NCI-H82 (cell line): ENCODE measurements around the gene KLHDC8B.

ENCODE experiments used
- DNase-seq: peaks from one replicate; lab custom pipeline; 2025; lab: John Stamatoyannopoulos, UW

The KLHDC8B gene

DNA sequence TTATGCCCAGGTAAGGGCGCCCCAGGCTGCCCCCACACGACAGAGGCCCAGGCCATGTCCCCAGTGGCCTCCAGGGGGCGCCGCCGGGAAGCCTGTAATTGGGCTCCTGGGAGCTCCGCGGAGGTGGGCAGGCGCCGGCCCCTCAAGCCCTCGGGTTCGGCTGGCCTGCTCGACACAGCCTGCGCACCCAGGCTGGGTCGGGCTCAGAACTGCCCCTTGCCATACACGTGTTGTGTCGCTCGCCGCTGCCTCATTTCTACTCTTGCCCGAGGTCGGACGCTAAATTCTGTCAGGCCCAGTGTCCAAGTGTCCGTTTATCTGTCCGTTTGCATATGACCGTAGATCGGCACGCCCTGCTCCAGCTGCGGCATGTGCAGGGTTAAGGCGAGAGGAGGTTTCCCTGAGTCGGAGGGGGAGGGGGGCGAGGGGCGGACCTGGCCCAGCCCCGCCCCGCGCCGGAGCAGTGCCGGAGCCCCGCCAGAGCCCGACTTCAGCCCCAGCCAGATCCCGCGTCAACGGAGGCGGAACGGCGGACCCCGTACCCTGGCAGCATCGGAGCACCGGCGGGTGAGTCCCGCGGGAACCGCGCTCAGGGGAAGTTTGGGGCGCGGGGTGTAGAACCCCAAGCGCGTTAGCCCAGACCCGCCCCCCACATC, at the start of gene KLHDC8B:
Gene KLHDC8B, plus strand, starts transcription at position 480 of the 656 bp plus-strand sequence. CDS start 1,172 bp downstream, outside the sequence.
- peak; percentile 90 for DNase-seq

- no peak for DNase-seq
Observed at GRCh38 chr3:49122022-49122421, 49.4 kb upstream of the KLHDC8B start.

GRCh38 chr3:49122451-49122850, 48.9 kb upstream of the KLHDC8B start:
- no peak for DNase-seq

DNA sequence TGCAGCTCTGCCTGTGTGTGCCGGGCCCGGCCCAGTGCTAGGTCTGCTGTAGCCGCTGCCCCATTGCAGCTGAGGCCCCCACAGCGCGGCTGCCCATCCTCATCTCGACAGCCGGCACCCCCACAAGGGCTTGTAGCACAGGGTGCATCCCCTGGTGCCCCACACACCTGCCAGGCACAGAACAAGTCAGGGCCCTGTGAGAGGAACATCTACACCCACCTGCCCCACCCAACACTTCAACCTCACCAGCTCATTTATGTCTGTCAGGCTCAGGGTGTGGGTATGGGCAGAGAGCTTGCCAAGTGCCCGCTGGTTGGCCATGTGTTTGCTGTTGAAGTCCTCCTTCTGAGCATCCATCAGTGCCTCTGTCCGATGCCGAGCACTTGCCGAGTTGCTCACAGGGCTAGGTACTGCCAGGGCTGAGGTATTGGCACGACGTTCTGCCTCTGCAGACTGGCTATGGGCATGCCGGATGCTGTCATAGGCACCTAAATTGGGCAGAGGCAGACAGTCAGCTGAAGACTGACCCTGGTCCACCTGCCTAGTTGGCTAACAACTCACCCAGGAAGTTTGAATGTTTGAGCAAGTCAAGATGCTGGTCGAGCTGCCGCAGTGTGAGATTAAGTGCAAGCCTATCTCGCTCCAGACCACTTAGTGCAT, 48.4 kb upstream of the KLHDC8B start:
- DNase-seq: no peak

DNA sequence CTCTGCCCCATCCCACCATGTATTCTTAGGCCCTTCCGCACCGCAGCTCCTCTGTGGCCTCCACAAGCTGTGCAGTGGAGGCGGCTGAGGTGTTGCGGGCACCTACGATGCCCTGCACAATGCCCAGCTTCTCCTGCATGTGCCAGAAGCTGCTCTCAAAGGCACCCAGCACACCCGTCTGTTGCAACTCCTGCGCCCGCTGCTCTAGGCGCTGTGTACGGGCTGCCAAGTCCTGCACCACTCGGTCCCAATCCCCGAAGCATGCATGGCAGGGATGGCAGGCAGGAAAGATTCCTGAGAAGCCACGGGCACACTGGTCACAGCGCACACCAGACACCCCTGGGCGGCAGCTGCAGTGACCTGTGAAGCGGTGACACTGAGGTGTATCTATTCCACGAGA, 47.7 kb upstream of the KLHDC8B start:
- DNase-seq: no peak

DNA sequence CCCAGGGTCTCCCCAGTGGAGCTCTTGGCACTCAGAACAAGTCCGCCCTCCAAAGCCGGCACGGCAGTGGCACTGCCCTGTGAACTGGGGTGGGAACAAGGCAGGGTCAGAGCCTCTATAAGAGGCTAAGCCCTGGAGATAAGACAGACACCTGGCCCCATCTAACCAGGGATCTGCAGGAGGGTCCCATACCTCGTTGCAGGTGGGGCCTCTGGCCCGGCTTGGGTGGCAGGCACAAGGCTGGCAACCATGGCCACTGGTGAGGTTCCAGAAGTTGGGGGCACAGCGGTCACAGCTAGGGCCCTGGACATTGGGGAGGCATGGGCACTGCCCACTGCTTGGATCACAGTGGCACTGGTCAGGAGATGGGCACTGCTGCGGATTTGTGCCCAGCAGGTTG, 47.2 kb upstream of the KLHDC8B start:
- no peak for DNase-seq

- DNase-seq: peak; percentile 41
Observed at GRCh38 chr3:49124991-49125670, 46.3 kb upstream of the KLHDC8B start.

- DNase-seq: no peak
Observed at GRCh38 chr3:49131040-49131439, 40.4 kb upstream of the KLHDC8B start.

DNA sequence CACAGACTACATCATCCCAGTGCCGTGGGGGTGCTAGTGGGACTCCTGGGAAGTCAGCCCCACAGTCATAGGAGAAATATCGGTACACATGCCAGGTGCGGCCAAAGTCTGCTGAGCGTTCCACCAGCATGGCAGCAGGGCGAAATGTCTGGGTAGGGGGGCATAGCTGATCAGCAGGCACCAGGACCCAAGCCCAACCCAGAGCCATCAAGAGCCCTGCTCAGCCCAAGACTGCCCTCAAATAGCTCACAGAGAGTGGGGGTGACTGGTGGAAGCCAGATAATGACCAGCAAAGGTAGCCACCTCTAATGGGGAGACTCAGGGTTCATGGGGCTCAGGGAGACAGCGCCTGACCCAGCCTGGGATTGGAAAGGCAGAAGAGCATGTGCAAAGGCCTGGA, 39.8 kb upstream of the KLHDC8B start:
- DNase-seq: no peak

DNA sequence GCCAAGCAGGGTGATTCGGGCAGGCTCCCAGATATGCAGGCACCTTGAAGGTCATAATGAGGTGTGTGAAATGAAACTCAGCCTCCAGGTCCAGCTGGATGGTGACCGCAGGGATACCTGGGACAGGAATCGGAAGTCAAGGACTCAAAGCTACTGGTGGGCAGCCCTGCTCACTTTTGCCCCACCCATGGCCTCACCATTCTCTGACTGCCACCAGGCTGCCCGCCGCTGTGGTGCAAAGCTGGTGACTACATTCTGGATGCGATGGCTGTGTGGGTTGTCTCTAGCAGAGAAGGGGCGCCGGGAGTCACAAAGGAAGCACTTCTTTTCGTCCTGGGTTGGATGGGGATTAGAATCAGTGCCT, 39.3 kb upstream of the KLHDC8B start:
- DNase-seq: no peak

DNA sequence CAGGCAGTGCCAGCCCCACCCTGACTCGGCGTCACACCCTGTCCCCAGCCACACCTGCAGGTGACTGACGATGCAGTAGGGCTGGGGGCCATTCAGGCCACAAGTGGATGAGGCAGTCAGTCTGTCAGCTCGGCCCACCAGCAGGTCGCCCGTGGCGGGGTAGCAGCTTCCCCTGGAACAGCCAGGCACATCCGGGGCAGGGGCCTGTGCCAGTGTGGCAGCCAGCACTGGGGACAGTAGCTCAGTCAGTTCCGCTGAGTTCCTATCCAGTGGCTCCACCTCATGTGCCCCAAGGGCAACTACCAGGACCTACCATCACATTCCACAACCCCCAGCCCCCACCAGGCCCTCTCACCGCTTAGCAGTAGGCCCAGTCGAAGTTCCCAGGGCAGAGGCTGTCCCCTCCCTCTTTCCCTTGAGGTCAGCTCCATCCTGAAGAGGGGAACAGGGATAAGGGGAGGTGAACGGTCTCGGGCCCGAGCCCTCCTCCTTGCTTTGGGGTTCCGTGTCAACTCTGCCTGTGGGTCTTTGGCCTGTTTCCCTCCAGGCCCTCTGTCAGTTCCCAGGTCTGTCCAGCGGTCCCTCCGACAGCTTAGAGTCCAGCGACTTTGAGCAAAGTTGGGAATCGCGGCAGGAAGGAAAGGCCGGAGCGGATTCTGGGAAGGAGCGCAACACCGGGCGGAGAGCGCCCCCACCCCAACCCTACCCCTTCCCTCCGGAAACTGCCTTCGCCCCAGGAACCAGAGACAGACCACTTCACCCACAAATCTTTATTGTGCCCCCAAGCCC, 38.8 kb upstream of the KLHDC8B start, which contains the start of gene LAMB2:
Gene LAMB2, minus strand, starts transcription at position 614 of the 789 bp plus-strand sequence. Its CDS starts 183 bp downstream, at position 431.
- DNase-seq: peak; percentile 72

DNA sequence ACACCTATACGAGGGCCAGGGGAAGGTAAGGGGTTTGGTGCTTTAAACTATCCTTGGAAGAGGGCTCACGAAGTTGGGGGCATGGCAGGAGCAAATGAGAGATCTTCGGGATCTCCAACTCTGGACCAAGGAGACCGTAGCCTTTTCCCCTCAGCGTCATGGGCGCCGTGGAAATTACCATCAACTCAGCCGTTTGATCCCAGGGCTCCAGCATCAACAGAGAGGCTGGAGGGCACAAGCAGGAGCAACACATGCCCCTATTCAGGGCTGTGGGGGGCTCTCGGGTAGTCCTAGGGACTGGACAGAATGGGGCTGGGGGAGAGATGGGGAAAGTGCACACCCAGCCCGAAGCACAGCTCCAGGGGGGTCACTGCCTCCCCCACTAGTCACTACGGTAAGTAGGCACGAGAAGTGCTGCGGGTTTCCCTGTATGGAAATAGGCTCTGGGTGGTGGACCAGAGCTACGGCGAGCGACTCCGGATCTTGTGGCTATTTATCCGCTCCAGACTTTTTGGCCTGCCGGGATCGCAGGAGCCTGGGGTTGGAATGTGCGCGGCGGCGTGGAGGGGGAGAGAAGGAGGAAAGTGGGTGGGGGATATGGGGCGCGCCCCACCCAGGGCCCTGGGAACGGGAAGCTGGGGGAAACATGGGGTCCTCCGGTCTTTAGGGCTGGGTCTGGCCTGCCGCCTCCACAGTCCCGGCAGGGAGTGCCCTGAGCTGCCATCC, 38.0 kb upstream of the KLHDC8B start:
- peak; percentile 86 for DNase-seq

DNA sequence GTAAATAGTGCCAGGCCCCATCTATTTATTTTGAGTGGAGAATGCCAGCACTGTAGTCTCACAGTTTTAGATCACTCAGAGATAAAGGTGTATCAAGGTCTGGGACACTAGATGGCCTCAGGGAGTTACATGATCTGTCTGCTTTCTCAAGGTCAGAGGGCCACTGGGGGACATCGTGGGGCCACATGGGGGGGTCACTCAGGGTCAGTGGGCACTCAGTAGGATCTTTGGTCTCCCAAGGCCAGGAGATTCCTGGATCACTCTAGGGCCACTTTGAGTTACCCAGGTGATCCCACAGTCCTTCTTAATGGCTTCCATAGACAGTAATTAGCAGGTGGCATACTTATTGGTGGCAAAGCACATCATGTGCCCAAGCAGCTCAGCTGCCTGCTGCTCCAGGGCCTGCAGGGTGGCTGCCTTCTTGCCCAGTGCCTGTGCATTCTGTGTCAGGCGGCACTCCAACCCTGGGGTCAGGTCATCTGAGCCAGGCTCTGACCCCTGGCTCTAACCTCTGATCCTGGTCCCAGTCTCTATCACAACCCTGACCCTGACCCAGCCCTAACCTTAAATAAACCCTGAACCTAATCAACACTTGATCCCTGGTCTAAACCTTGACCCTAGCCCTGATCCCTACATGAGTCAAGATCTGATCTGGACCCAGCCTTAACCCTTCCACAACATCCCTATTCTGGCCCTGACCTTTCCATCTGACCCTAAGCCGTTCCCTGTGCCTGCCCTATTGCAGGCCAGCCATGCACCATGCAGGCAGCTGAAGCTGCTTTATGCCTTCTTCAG, 36.7 kb upstream of the KLHDC8B start:
- no peak for DNase-seq

DNA sequence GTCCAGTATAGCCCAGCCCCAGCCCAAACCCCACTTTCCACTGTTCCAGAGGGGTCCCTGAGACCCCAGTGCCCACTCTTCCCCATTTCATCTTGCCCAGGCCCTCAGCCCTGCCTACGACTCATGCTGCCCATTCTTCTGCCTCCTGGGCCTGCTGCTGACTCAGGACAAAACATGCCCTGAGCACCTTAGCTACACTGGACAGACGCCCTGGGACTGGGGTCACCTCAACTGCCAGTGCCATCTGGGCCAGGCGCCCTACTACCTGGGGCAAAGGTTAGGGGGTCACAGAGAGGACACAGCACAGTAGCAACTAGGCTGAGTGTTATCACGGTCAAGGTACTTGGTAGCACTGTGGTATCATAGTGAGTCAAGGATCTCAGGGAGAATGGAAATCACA, 35.9 kb upstream of the KLHDC8B start:
- no peak for DNase-seq

GRCh38 chr3:49140080-49140479, 31.3 kb upstream of the KLHDC8B start:
- no peak for DNase-seq

GRCh38 chr3:49148159-49148558, 23.2 kb upstream of the KLHDC8B start:
- no peak for DNase-seq

GRCh38 chr3:49151610-49152009, 19.8 kb upstream of the KLHDC8B start:
- no peak for DNase-seq

- DNase-seq: no peak
Observed at GRCh38 chr3:49153349-49153912, 18.0 kb upstream of the KLHDC8B start.

DNA sequence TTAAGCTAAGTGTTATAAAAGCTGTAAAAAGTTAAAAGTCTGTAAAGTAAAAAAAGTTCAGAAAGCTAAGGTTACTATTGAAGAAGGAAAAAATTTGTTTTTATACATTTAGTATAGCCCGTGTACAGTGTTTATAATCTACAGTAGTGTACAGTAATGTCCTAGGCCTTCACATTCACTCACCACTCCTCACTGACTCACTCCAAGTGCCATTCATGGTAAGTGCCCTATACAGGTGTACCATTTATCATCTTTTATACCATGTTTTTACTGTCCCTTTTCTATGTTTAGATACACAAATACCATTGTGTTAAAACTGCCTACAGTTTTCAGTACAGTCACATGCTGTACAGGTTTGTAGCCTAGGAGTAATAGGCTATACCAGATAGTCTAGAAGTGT, 14.1 kb upstream of the KLHDC8B start:
- DNase-seq: no peak

DNA sequence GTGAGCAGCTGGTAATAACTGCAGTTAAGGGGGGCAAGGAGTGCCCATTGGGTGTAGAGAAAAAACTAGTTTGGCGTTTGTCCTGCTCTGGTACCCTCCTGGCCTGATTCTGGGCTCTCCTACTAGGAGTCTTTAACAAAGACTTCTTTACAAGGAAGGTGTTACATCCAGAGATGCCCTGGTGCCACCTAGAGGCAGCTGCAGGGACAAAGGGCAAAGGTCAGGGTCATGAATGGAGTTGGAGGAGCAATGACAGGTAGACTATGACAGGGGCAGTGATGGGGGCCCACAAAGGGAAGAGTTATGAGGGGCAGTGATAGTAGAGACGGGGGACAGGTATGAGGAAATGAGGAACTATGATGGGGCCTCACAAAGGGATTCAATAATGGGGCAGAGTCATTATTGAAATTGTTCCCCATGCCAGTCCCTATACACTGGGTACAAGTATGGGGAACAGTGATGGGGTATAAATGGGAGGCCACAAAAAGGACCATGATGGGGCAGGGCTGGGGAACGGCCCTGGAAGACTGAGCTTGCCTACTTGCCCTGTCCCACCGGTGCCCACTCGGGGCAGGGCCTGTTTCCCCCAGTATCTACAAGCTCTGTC, 13.2 kb upstream of the KLHDC8B start:
- DNase-seq: peak; percentile 50
